Esophagus squamous epithelium (tissue), 4 donors: ENCODE data around the gene ARFGAP1.

Experiments used
- CTCF ChIP-seq, 6 experiments: fragments of 450-650 bp in 4 of 6; fragments of 200-600 bp in 2 of 6; sonication (generic) in 2 of 6; IDR thresholded peaks; one replicate each; pipeline ENCODE4 v1.5.1; 2016 to 2019; ENCODE audit warnings: antibody characterized with exemption in 6 of 6, mild to moderate bottlenecking in 4 of 6, moderate library complexity in 4 of 6
- POLR2A ChIP-seq, 4 donors: fragments of 450-650 bp; IDR thresholded peaks; one replicate each; pipeline ENCODE4 v1.6.1; 2017; ENCODE audit warnings: antibody characterized with exemption in 4 of 4, mild to moderate bottlenecking in 4 of 4, moderate library complexity in 3 of 4

GRCh38 chr20:63286781-63287696, 14.4 kb downstream of the ARFGAP1 start:
- TF ChIP-seq POLR2A (IDR thresholded peaks at IDR 0.05) = no peak
- TF ChIP-seq CTCF (IDR thresholded peaks at IDR 0.05) = no peak
